ENCODE results near the gene KIF23.

- TF ChIP-seq, protein P1, sequence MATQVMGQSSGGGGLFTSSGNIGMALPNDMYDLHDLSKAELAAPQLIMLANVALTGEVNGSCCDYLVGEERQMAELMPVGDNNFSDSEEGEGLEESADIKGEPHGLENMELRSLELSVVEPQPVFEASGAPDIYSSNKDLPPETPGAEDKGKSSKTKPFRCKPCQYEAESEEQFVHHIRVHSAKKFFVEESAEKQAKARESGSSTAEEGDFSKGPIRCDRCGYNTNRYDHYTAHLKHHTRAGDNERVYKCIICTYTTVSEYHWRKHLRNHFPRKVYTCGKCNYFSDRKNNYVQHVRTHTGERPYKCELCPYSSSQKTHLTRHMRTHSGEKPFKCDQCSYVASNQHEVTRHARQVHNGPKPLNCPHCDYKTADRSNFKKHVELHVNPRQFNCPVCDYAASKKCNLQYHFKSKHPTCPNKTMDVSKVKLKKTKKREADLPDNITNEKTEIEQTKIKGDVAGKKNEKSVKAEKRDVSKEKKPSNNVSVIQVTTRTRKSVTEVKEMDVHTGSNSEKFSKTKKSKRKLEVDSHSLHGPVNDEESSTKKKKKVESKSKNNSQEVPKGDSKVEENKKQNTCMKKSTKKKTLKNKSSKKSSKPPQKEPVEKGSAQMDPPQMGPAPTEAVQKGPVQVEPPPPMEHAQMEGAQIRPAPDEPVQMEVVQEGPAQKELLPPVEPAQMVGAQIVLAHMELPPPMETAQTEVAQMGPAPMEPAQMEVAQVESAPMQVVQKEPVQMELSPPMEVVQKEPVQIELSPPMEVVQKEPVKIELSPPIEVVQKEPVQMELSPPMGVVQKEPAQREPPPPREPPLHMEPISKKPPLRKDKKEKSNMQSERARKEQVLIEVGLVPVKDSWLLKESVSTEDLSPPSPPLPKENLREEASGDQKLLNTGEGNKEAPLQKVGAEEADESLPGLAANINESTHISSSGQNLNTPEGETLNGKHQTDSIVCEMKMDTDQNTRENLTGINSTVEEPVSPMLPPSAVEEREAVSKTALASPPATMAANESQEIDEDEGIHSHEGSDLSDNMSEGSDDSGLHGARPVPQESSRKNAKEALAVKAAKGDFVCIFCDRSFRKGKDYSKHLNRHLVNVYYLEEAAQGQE (IDR thresholded peaks at IDR 0.05; ENCODE audit: low read depth): no peak
- TF ChIP-seq MAX (IDR thresholded peaks at IDR 0.05): no peak
- peak; percentile 64 for TF ChIP-seq RAD21 (IDR thresholded peaks at IDR 0.05; ENCODE audit: low read depth)
- TF ChIP-seq TEAD4 (IDR thresholded peaks at IDR 0.05): no peak
- TF ChIP-seq FOXM1 (IDR thresholded peaks at IDR 0.05; ENCODE audit: borderline replicate concordance, low read depth): no peak
- no peak for TF ChIP-seq TAF1 (IDR thresholded peaks at IDR 0.05; ENCODE audit: low read depth)
- no peak for TF ChIP-seq TCF12 (IDR thresholded peaks at IDR 0.05; ENCODE audit: low read depth)
- no peak for TF ChIP-seq YY1 (IDR thresholded peaks at IDR 0.05; ENCODE audit: low read depth)
- TF ChIP-seq EP300 (IDR thresholded peaks at IDR 0.05; ENCODE audit: borderline replicate concordance): no peak
- TF ChIP-seq, protein P2, sequence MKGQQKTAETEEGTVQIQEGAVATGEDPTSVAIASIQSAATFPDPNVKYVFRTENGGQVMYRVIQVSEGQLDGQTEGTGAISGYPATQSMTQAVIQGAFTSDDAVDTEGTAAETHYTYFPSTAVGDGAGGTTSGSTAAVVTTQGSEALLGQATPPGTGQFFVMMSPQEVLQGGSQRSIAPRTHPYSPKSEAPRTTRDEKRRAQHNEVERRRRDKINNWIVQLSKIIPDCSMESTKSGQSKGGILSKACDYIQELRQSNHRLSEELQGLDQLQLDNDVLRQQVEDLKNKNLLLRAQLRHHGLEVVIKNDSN (IDR thresholded peaks at IDR 0.05): no peak
- TF ChIP-seq ZBTB7A (IDR thresholded peaks at IDR 0.05; ENCODE audit: low read depth): no peak
- no peak for TF ChIP-seq EGR1 (IDR thresholded peaks at IDR 0.05)
- no peak for TF ChIP-seq CEBPB (IDR thresholded peaks at IDR 0.05)
- no peak for TF ChIP-seq CREB1 (IDR thresholded peaks at IDR 0.05; ENCODE audit: low read depth)
These were observed 3.8 kb upstream of the KIF23 start for GRCh38 chr15:69410248-69410874.

Data from Ishikawa (cell line).